Duodenal mucosa (tissue), 2 donors: ENCODE data around the gene HPRT1.
"Not testable (repeated sequence)": the region's sequence is repeated elsewhere in the genome, so short reads cannot be mapped to it uniquely, and the experiment has no call there.

Source experiments
- H3K27ac ChIP-seq: one replicate; pipeline ENCODE4 v1.7.0; 2013; ENCODE audit warnings: low read depth, low read length
- H3K27me3 ChIP-seq, 2 donors: one replicate each; pipeline ENCODE4 v1.7.0; 2013; ENCODE audit warnings: low read length in 2 of 2, control low read depth in 1 of 2; ENCODE audit not compliant: insufficient read depth in 2 of 2, control insufficient read depth in 1 of 2
- H3K36me3 ChIP-seq, 2 donors: one replicate each; pipeline ENCODE4 v1.7.0; 2013; ENCODE audit warnings: low read length in 2 of 2, control low read depth in 1 of 2; ENCODE audit not compliant: insufficient read depth in 2 of 2, control insufficient read depth in 1 of 2
- H3K4me1 ChIP-seq, 2 donors: one replicate each; pipeline ENCODE4 v1.7.0; 2013; ENCODE audit warnings: low read length in 2 of 2, control low read depth in 1 of 2; ENCODE audit not compliant: insufficient read depth in 2 of 2, control insufficient read depth in 1 of 2
- H3K4me3 ChIP-seq, 2 donors: one replicate each; pipeline ENCODE4 v1.7.0; 2013; ENCODE audit warnings: low read length in 2 of 2, low read depth in 1 of 2
- H3K9ac ChIP-seq, 2 donors: one replicate each; pipeline ENCODE4 v1.7.0; 2013; ENCODE audit warnings: low read length in 2 of 2, low read depth in 1 of 2
- H3K9me3 ChIP-seq, 2 donors: one replicate each; pipeline ENCODE4 v1.7.0; 2013; ENCODE audit warnings: low read length in 2 of 2, control low read depth in 1 of 2; ENCODE audit not compliant: control insufficient read depth in 1 of 2

HPRT1 gene

DNA sequence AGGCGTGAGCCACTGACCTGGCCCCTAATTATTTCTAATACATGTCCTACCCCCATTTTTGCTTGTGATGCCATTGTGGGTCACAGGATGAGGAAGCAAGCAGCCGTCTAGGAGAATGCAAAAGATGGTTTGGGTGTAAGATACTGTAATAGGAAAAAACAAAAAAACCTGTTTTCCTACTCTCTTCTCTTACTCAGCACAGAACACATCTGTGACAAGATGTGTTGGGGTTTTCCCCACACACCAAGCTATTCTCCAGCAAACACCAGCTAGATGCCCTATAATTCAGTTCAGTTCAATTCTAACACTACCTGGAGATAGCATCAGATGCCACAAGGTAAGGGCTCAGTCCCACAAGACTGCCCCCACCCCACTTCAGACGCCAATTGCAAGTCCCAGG, 15.3 kb upstream of the HPRT1 start:
- no peaks in the 10 kb centered on the region for H3K27me3 ChIP-seq
- H3K27ac ChIP-seq, result no peak overlapping the region
- no peaks in the 10 kb centered on the region for H3K36me3 ChIP-seq
- no peak overlapping the region for H3K9ac ChIP-seq
- H3K4me3 ChIP-seq, result no peak overlapping the region
- no peaks in the 10 kb centered on the region for H3K4me1 ChIP-seq
- no peaks in the 10 kb centered on the region for H3K9me3 ChIP-seq

DNA sequence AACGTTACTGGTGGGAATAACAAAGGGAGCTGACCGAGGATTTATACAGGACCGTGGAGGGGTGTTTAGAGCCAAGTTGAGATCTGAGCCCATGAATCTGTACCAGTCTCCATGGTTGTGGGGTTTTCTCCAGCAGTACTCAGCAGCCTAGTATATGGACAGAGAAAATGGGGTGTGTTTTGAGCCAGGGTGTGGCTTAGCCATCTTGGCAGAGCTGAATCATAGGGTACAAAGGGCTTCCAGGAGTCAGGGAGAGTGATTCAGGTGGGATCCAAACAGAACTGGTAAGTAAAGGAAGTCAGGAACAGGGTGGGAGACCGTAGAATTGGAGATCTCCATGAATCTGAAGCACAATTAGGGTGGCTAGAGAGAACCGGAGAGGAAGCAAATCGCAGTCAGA, 7.4 kb upstream of the HPRT1 start:
- Histone ChIP-seq H3K4me3 (peak overlapping the region in 1 of 2 donors; percentile 45), H3K27me3 (no peaks in the 10 kb centered on the region), H3K27ac (no peak overlapping the region), H3K9ac (no peak overlapping the region), H3K9me3 (no peaks in the 10 kb centered on the region), H3K4me1 (no peaks in the 10 kb centered on the region), H3K36me3 (no peaks in the 10 kb centered on the region)

DNA sequence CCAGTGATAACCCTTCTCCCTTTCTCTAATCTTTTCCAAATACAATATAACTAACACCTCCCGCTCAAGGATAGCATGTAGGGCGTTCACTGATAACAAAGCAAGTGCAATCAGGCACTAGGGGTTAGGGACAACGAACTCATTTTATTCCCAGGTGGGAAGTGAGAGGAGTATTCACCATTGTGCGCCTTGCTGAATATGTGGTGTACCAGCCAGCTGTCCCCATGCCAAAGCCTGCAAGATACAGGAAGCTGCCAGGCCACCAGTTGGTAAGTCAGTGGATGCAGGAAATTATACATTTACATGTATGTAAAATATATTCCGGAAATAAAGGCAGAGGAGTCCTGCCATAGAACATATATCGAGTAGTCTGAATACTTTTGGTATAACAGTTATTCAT, 6.3 kb upstream of the HPRT1 start:
- Histone ChIP-seq H3K9me3 (no peaks in the 10 kb centered on the region), H3K27ac (no peak overlapping the region), H3K9ac (no peak overlapping the region), H3K4me3 (no peak overlapping the region), H3K4me1 (no peaks in the 10 kb centered on the region), H3K36me3 (no peaks in the 10 kb centered on the region), H3K27me3 (no peaks in the 10 kb centered on the region)

DNA sequence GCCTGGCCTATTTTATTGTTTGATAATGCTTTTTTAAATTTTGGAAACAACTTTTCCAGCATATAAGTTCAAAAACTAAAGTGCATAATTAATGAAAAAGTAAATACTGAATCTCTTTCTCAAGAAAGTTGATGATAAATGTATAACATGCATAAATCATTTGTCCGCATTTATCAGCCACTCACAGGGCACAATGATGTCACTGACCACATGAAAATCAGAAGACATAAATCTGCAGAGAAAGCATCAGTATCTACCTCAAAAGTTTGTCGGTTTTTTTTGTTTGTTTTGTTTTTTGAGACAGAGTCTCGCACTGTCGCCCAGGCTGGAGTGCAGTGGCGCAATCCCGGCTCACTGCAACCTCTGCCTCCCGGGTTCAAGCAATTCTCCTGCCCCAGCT, 5.5 kb upstream of the HPRT1 start:
- H3K9ac ChIP-seq, result no peak overlapping the region

DNA sequence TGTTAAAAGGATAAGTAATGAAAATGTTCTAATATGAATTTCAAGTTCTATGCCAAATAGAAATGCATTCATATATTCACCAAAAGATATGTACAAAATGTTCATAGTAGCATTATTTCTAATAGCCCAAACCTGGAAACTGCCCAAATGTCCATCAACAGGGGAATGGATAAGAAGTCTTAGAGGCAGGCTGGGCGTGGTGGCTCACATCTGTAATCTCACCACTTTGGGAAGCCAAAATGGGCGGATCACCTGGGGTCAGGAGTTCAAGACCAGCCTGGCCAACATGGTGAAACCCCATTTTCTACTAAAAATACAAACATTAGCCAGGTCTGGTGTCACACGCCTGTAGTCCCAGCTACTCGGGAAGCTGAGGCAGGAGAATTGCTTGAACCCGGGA, 2.3 kb upstream of the HPRT1 start:
- Histone ChIP-seq H3K27ac (no peak overlapping the region), H3K4me1 (peaks cover 8% of the 10 kb centered on the region in 2 donors), H3K9me3 (no peaks in the 10 kb centered on the region), H3K36me3 (no peaks in the 10 kb centered on the region), H3K4me3 (no peak overlapping the region), H3K9ac (no peak overlapping the region), H3K27me3 (no peaks in the 10 kb centered on the region)

More for the DNA sequence above, 5.5 kb upstream of the HPRT1 start:
- no peaks in the 10 kb centered on the region for H3K9me3 ChIP-seq
- H3K4me3 ChIP-seq, result no peak overlapping the region
- H3K36me3 ChIP-seq, result no peaks in the 10 kb centered on the region
- no peaks in the 10 kb centered on the region for H3K27me3 ChIP-seq
- no peaks in the 10 kb centered on the region for H3K4me1 ChIP-seq
- H3K27ac ChIP-seq, result no peak overlapping the region

DNA sequence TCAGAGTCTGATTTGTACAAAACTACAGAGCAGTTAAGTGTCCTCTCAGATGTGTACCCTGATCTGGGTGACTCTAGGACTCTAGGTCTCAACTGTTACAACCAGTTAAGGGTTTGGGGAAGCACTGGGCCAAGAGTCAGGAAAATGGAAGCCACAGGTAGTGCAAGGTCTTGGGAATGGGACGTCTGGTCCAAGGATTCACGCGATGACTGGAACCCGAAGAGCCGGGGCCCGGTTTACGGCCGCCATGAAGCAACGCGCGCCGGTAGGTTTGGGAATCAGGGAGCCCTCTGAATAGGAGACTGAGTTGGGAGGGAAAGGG, 321 bp upstream of the HPRT1 start:
- Histone ChIP-seq H3K4me1 (peaks cover 8 to 17% of the 10 kb centered on the region in 2 donors), H3K4me3 (peak overlapping the region; percentile 55 to 69), H3K27ac (no peak overlapping the region), H3K36me3 (no peaks in the 10 kb centered on the region), H3K27me3 (no peaks in the 10 kb centered on the region), H3K9me3 (no peaks in the 10 kb centered on the region), H3K9ac (peak overlapping the region; percentile 32 to 59)

DNA sequence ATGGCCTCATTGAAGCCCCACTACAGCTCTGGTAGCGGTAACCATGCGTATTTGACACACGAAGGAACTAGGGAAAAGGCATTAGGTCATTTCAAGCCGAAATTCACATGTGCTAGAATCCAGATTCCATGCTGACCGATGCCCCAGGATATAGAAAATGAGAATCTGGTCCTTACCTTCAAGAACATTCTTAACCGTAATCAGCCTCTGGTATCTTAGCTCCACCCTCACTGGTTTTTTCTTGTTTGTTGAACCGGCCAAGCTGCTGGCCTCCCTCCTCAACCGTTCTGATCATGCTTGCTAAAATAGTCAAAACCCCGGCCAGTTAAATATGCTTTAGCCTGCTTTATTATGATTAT, 876 bp downstream of the HPRT1 start:
- Histone ChIP-seq H3K36me3 (no peaks in the 10 kb centered on the region), H3K9ac (peak overlapping the region; percentile 57 to 59), H3K27ac (no peak overlapping the region), H3K27me3 (no peaks in the 10 kb centered on the region), H3K4me1 (peaks cover 8 to 17% of the 10 kb centered on the region in 2 donors), H3K9me3 (no peaks in the 10 kb centered on the region), H3K4me3 (peak overlapping the region; percentile 66 to 68)

DNA sequence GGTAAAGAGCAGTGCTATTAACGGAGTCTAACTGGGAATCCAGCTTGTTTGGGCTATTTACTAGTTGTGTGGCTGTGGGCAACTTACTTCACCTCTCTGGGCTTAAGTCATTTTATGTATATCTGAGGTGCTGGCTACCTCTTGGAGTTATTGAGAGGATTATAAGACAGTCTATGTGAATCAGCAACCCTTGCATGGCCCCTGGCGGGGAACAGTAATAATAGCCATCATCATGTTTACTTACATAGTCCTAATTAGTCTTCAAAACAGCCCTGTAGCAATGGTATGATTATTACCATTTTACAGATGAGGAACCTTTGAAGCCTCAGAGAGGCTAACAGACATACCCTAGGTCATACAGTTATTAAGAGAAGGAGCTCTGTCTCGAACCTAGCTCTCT, 1.5 kb downstream of the HPRT1 start:
- H3K36me3 ChIP-seq, result no peaks in the 10 kb centered on the region
- H3K4me3 ChIP-seq, result peak overlapping the region in 1 of 2 donors; percentile 68
- H3K9me3 ChIP-seq, result no peaks in the 10 kb centered on the region
- H3K27ac ChIP-seq, result no peak overlapping the region
- H3K27me3 ChIP-seq, result no peaks in the 10 kb centered on the region
- peaks cover 8 to 17% of the 10 kb centered on the region in 2 donors for H3K4me1 ChIP-seq
- no peak overlapping the region for H3K9ac ChIP-seq

DNA sequence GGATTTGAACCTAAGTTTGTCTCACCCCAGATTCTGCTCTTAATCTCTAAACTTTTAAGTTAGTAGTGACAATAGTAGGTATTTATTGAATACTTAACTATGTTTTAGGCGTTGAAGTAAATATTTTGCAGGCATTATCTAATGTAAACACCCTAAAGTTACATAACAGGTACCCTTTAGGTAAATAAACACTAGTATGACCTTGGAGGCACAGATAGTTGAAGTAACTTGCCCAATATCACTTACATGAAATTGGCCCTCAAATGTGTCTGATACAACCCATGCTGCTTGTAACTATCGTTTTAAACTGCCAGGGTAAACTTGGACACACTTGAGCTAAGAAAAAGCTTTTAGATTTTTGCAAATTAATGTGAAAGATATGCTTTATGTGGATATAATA, 3.0 kb downstream of the HPRT1 start:
- Histone ChIP-seq H3K4me1 (peaks cover 8 to 17% of the 10 kb centered on the region in 2 donors), H3K36me3 (no peaks in the 10 kb centered on the region), H3K27ac (no peak overlapping the region), H3K9ac (no peak overlapping the region), H3K27me3 (no peaks in the 10 kb centered on the region), H3K4me3 (no peak overlapping the region), H3K9me3 (no peaks in the 10 kb centered on the region)

DNA sequence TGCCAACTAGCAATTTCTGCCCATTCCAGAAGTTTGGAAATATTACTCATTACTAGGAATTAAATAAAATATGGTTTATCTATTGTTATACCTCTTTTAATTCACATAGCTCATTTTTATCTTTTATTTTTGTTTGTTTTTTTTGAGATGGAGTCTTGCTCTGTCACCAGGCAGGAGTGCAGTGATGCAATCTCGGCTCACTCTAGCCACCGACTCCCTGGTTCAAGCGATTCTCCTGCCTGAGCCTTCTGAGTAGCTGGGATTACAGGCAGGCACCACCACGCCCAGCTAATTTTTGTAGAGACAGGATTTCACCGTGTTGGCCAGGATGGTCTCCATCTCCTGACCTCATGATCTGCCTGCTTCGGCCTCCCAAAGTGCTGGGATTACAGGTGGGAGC, 4.5 kb downstream of the HPRT1 start:
- H3K27me3 ChIP-seq, H3K27ac ChIP-seq, H3K9ac ChIP-seq, H3K4me3 ChIP-seq, H3K9me3 ChIP-seq, H3K36me3 ChIP-seq: not testable (repeated sequence)
- peaks cover 8 to 17% of the 10 kb centered on the region in 2 donors for H3K4me1 ChIP-seq

DNA sequence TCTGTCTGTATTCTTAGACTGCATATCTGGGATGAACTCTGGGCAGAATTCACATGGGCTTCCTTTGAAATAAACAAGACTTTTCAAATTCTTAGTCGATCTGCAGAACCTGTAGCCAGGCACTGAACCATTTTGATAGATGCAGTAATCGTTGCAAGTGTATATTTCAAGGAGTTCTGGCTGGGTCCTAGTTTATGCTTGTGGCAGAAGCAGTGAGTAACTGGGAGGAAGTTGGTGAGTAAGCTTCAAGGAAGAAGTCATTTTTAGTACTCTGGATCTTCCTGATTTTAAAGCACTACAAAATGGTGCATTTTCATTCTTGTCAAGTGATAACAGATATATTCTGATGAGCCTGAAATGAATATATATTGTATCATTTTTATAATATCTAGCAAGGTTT, 9.5 kb downstream of the HPRT1 start:
- Histone ChIP-seq H3K9ac (no peak overlapping the region), H3K27me3 (no peaks in the 10 kb centered on the region), H3K9me3 (no peaks in the 10 kb centered on the region), H3K4me1 (no peaks in the 10 kb centered on the region), H3K36me3 (no peaks in the 10 kb centered on the region), H3K4me3 (no peak overlapping the region), H3K27ac (no peak overlapping the region)
